HepG2 (cell line): ENCODE measurements around the gene DNMT3B. TPM values are rescaled to one million over a fixed set of nuclear protein-coding genes. Genes with fewer than 3 reads are reported as not detected.

Experiments
- FOXO1 ChIP-seq: sonication (generic); formaldehyde crosslinking; IDR thresholded peaks from 2 replicates; pipeline ENCODE4 v1.4.0; 2020; ENCODE audit warnings: missing genetic modification reagents
- KAT2B ChIP-seq: fragments of 150-350 bp; IDR thresholded peaks from 2 replicates; pipeline ENCODE4 v1.6.1; 2014; ENCODE audit warnings: low read depth, low read length, borderline replicate concordance
- NCOA5 ChIP-seq: sonication (generic); formaldehyde crosslinking; IDR thresholded peaks from 2 replicates; pipeline ENCODE4 v1.4.0; 2020; ENCODE audit warnings: missing genetic modification reagents
- NFATC3 ChIP-seq: sonication (generic); formaldehyde crosslinking; IDR thresholded peaks from 2 replicates; pipeline ENCODE4 v1.5.1; 2020; ENCODE audit warnings: mild to moderate bottlenecking, missing genetic modification reagents
- NR2F6 ChIP-seq, 2 experiments: IDR thresholded peaks; 2 replicates each; pipeline ENCODE4 v1.6.1; 2016; ENCODE audit warnings: antibody characterized with exemption in 1 of 2, mild to moderate bottlenecking in 1 of 2
- PITX1 ChIP-seq: sonication (generic); formaldehyde crosslinking; IDR thresholded peaks from 2 replicates; pipeline ENCODE4 v1.5.1; 2020; ENCODE audit warnings: mild to moderate bottlenecking, missing genetic modification reagents
- SALL1 ChIP-seq: sonication (generic); formaldehyde crosslinking; IDR thresholded peaks from 2 replicates; pipeline ENCODE4 v1.8.0; 2022; ENCODE audit warnings: mild to moderate bottlenecking, missing genetic modification reagents
- TOPORS ChIP-seq: sonication (generic); formaldehyde crosslinking; IDR thresholded peaks from 2 replicates; pipeline ENCODE4 v1.8.0; 2023; ENCODE audit warnings: mild to moderate bottlenecking, missing genetic modification reagents
- ZBTB7B ChIP-seq: sonication (generic); formaldehyde crosslinking; IDR thresholded peaks from 2 replicates; pipeline ENCODE4 v1.4.0; 2020; ENCODE audit warnings: missing genetic modification reagents
- ZNF234 ChIP-seq: sonication (generic); formaldehyde crosslinking; conservative IDR thresholded peaks from 2 replicates; pipeline ENCODE4 v1.5.1; 2020; ENCODE audit warnings: mild to moderate bottlenecking, missing genetic modification reagents
- ZNF235 ChIP-seq: sonication (generic); formaldehyde crosslinking; IDR thresholded peaks from 2 replicates; pipeline ENCODE4 v1.8.1; 2023; ENCODE audit warnings: mild to moderate bottlenecking, missing genetic modification reagents, borderline replicate concordance
- ZNF274 ChIP-seq: sonication (generic); formaldehyde crosslinking; IDR thresholded peaks from 2 replicates; pipeline ENCODE4 v1.5.1; 2020; ENCODE audit warnings: mild to moderate bottlenecking, missing genetic modification reagents
- ZNF383 ChIP-seq: sonication (generic); formaldehyde crosslinking; IDR thresholded peaks from 2 replicates; pipeline ENCODE4 v1.4.0; 2020; ENCODE audit warnings: missing genetic modification reagents, mild to moderate bottlenecking, borderline replicate concordance
- ZNF563 ChIP-seq: sonication (generic); formaldehyde crosslinking; IDR thresholded peaks from 2 replicates; pipeline ENCODE4 v1.8.0; 2022; ENCODE audit warnings: mild to moderate bottlenecking, moderate library complexity, missing genetic modification reagents
- ZNF616 ChIP-seq: sonication (generic); formaldehyde crosslinking; IDR thresholded peaks from 2 replicates; pipeline ENCODE4 v1.5.0; 2020; ENCODE audit warnings: low read depth, mild to moderate bottlenecking, missing genetic modification reagents
- ZNF777 ChIP-seq: sonication (generic); formaldehyde crosslinking; IDR thresholded peaks from 2 replicates; pipeline ENCODE4 v1.4.0; 2020; ENCODE audit warnings: missing genetic modification reagents
- ZNF816 ChIP-seq: sonication (generic); formaldehyde crosslinking; IDR thresholded peaks from 2 replicates; pipeline ENCODE4 v1.8.0; 2022; ENCODE audit warnings: missing genetic modification reagents, mild to moderate bottlenecking, borderline replicate concordance
- polyA plus RNA-seq, 8 experiments: library from polyadenylated mRNA; depleted of rRNA in 3 of 8; stranded (reverse) in 7 of 8; unstranded in 1 of 8; fragments of >200 nt; fragmentation: Illumina TruSeq in 4 of 8; extraction: Trizol in 4 of 8; gene quantifications; 2 replicates each; pipeline versions ENCODE4 v1.2.1 to v1.2.3, GENCODE V29; 2011 to 2016; ENCODE audit warnings: low read depth in 4 of 8, missing spikeins in 1 of 8, mixed read lengths in 1 of 8; ENCODE audit not compliant: insufficient read depth in 1 of 8
- total RNA-seq, 5 experiments: library from RNA; depleted of rRNA; stranded (reverse); fragments of >200 nt; fragmentation: Illumina TruSeq; extraction: Trizol; gene quantifications; 2 replicates each; pipeline ENCODE4 v1.2.3, GENCODE V29; 2016; ENCODE audit warnings: low read depth in 1 of 5
- TF ChIP-seq, protein P1 (sequence below): IDR thresholded peaks from 2 replicates; pipeline ENCODE4 v1.6.1; 2016; ENCODE audit warnings: low read depth, missing genetic modification reagents, missing compliant biosample characterization
- TF ChIP-seq, protein P2 (sequence below): sonication (generic); formaldehyde crosslinking; IDR thresholded peaks from 2 replicates; pipeline ENCODE4 v1.5.0; 2020; ENCODE audit warnings: missing genetic modification reagents
- TF ChIP-seq, protein P3 (sequence below): IDR thresholded peaks from 2 replicates; pipeline ENCODE4 v1.6.1; 2016; ENCODE audit warnings: low read depth
- TF ChIP-seq, protein P4 (sequence below): sonication (generic); formaldehyde crosslinking; IDR thresholded peaks from 2 replicates; pipeline ENCODE4 v1.4.0; 2020; ENCODE audit warnings: missing genetic modification reagents

Gene DNMT3B
- total and polyA plus RNA-seq, 2 of the 13 experiments (the other 11 are each of a cell fraction or from before 2014, with no cell fraction given), result 3.8 to 13.9 TPM

DNA sequence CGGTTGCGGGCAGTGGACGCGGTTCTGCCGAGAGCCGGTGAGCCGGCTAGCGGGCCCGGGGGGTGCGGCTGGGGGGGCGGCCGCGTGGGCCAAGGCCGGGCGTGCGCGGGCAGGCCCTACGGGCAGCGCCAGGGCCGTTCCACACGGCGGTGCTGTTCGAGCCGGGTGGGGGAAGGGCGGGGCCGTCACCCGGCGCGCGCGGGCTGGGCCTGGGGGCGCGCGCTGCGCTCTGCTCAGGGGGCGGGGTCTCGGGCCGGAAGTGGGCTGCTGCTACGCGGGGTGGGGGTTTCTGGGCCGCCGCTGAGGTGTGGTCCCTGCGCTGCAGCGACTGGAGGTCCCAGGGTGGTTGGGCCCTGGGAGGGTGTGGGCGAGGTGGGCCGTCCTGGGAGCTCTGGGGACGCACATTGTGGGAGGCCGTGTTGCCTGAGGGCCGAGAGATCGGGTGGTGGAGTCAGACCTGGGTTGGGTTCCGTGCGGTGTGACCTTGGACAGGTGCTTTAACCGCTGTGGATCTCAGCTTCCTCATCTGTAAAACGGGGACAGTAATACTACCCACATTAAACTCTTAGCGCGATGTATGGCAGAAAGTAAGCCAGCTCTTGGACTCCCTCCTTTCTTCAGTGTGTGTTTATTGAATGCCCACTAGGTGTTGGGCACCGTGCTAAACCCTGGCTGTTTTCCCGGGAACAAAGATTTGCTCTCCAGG lies 58.0 kb downstream of the DNMT3B start (continued):
- TF ChIP-seq, protein P1, sequence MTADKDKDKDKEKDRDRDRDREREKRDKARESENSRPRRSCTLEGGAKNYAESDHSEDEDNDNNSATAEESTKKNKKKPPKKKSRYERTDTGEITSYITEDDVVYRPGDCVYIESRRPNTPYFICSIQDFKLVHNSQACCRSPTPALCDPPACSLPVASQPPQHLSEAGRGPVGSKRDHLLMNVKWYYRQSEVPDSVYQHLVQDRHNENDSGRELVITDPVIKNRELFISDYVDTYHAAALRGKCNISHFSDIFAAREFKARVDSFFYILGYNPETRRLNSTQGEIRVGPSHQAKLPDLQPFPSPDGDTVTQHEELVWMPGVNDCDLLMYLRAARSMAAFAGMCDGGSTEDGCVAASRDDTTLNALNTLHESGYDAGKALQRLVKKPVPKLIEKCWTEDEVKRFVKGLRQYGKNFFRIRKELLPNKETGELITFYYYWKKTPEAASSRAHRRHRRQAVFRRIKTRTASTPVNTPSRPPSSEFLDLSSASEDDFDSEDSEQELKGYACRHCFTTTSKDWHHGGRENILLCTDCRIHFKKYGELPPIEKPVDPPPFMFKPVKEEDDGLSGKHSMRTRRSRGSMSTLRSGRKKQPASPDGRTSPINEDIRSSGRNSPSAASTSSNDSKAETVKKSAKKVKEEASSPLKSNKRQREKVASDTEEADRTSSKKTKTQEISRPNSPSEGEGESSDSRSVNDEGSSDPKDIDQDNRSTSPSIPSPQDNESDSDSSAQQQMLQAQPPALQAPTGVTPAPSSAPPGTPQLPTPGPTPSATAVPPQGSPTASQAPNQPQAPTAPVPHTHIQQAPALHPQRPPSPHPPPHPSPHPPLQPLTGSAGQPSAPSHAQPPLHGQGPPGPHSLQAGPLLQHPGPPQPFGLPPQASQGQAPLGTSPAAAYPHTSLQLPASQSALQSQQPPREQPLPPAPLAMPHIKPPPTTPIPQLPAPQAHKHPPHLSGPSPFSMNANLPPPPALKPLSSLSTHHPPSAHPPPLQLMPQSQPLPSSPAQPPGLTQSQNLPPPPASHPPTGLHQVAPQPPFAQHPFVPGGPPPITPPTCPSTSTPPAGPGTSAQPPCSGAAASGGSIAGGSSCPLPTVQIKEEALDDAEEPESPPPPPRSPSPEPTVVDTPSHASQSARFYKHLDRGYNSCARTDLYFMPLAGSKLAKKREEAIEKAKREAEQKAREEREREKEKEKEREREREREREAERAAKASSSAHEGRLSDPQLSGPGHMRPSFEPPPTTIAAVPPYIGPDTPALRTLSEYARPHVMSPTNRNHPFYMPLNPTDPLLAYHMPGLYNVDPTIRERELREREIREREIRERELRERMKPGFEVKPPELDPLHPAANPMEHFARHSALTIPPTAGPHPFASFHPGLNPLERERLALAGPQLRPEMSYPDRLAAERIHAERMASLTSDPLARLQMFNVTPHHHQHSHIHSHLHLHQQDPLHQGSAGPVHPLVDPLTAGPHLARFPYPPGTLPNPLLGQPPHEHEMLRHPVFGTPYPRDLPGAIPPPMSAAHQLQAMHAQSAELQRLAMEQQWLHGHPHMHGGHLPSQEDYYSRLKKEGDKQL (CRISPR knock-in tag), result peak; percentile 62; the same call in 1 of the 2 replicates
- TF ChIP-seq ZBTB7B, result peak; percentile 89
- 0 out of 2 replicates have a peak, but pooled peaks have one; percentile 29 for TF ChIP-seq ZNF777 (CRISPR knock-in tag)
- no peak for TF ChIP-seq NFATC3 (CRISPR knock-in tag)
- TF ChIP-seq ZNF816 (CRISPR knock-in tag), result peak; percentile 15; the same call in 1 of the 2 replicates
- no peak for TF ChIP-seq ZNF383 (CRISPR knock-in tag)
- TF ChIP-seq, protein P2, sequence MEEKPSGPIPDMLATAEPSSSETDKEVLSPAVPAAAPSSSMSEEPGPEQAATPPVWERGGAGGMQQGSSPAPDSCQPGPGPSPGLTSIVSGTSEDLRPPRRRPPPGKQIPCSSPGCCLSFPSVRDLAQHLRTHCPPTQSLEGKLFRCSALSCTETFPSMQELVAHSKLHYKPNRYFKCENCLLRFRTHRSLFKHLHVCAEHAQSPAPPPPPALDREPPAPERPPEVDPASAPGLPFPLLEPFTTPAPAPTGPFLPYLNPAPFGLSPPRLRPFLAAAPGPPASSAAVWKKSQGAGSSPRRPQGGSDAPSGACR, result peak; percentile 92
- no peak for TF ChIP-seq NR2F6 (IDR thresholded peaks at IDR 0.05)
- TF ChIP-seq NR2F6 (CRISPR knock-in tag; IDR thresholded peaks at IDR 0.05), result no peak
- TF ChIP-seq NCOA5, result no peak
- peak; percentile 83; the same call in 1 of the 2 replicates for TF ChIP-seq ZNF234 (CRISPR knock-in tag)
- peak; percentile 26; the same call in 1 of the 2 replicates for TF ChIP-seq TOPORS (CRISPR knock-in tag)
- TF ChIP-seq ZNF563, result peak; percentile 82
- no peak for TF ChIP-seq KAT2B
- TF ChIP-seq SALL1 (CRISPR knock-in tag), result peak; percentile 79
- TF ChIP-seq ZNF274 (CRISPR knock-in tag), result peak; percentile 71; the same call in 1 of the 2 replicates
- TF ChIP-seq, protein P3, sequence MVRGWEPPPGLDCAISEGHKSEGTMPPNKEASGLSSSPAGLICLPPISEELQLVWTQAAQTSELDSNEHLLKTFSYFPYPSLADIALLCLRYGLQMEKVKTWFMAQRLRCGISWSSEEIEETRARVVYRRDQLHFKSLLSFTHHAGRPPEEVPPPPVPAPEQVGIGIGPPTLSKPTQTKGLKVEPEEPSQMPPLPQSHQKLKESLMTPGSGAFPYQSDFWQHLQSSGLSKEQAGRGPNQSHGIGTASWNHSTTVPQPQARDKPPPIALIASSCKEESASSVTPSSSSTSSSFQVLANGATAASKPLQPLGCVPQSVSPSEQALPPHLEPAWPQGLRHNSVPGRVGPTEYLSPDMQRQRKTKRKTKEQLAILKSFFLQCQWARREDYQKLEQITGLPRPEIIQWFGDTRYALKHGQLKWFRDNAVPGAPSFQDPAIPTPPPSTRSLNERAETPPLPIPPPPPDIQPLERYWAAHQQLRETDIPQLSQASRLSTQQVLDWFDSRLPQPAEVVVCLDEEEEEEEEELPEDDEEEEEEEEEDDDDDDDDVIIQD (CRISPR knock-in tag), result no peak
- TF ChIP-seq, protein P4, sequence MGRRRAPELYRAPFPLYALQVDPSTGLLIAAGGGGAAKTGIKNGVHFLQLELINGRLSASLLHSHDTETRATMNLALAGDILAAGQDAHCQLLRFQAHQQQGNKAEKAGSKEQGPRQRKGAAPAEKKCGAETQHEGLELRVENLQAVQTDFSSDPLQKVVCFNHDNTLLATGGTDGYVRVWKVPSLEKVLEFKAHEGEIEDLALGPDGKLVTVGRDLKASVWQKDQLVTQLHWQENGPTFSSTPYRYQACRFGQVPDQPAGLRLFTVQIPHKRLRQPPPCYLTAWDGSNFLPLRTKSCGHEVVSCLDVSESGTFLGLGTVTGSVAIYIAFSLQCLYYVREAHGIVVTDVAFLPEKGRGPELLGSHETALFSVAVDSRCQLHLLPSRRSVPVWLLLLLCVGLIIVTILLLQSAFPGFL, result no peak
- peak; percentile 74; the same call in 1 of the 2 replicates for TF ChIP-seq ZNF235 (CRISPR knock-in tag)
- TF ChIP-seq ZNF616 (CRISPR knock-in tag), result peak; percentile 92
- TF ChIP-seq PITX1 (CRISPR knock-in tag), result peak; percentile 59
- peak; percentile 46; the same call in 1 of the 2 replicates for TF ChIP-seq FOXO1
